Heart left ventricle (tissue), 16 donors: ENCODE results near the gene DDB1. TPM values are rescaled to one million over a fixed set of nuclear protein-coding genes. Genes with fewer than 3 reads are reported as not detected.
A peak's percentile ranks its signal among the peaks of the same experiment; 100 is the strongest.
"Not testable (repeated sequence)": the region's sequence is repeated elsewhere in the genome, so short reads cannot be mapped to it uniquely, and the experiment has no call there.

ENCODE experiments used
- ATAC-seq, 4 donors: fragments of 200-7000 bp; cut with Tn5 transposase; one replicate each; pipeline ENCODE4 v1.9.1; 2020 to 2022; ENCODE audit warnings: moderate library complexity in 4 of 4, mild to moderate bottlenecking in 3 of 4, moderate number of reproducible peaks in 1 of 4
- DNase-seq, 5 donors: peaks; one replicate each; pipeline ENCODE4 v3.0.0-alpha.2; 2020
- H3K27ac ChIP-seq, 12 donors: fragments of 200-600 bp; sonication (generic) in 4 of 12; one replicate each; pipeline versions ENCODE4 v1.5.0 to v1.8.0; 2016 to 2022; ENCODE audit warnings: mild to moderate bottlenecking in 2 of 12
- H3K27me3 ChIP-seq, 9 donors: fragments of 200-600 bp; sonication (generic) in 2 of 9; one replicate each; pipeline versions ENCODE4 v1.5.1 to v1.8.0; 2016 to 2022; ENCODE audit warnings: mild to moderate bottlenecking in 3 of 9
- H3K36me3 ChIP-seq, 9 donors: fragments of 200-600 bp; sonication (generic) in 2 of 9; one replicate each; pipeline versions ENCODE4 v1.5.0 to v1.8.0; 2018 to 2022; ENCODE audit warnings: mild to moderate bottlenecking in 2 of 9
- H3K4me1 ChIP-seq, 12 donors: fragments of 200-600 bp; sonication (generic) in 4 of 12; one replicate each; pipeline versions ENCODE4 v1.5.0 to v1.8.0; 2016 to 2022; ENCODE audit warnings: mild to moderate bottlenecking in 3 of 12
- H3K4me3 ChIP-seq, 12 donors: fragments of 200-600 bp; sonication (generic) in 4 of 12; one replicate each; pipeline versions ENCODE4 v1.5.0 to v1.8.0; 2017 to 2022; ENCODE audit warnings: mild to moderate bottlenecking in 9 of 12, moderate library complexity in 4 of 12
- H3K9me3 ChIP-seq, 12 donors: fragments of 200-600 bp; sonication (generic) in 4 of 12; one replicate each; pipeline versions ENCODE4 v1.5.0 to v1.8.0; 2016 to 2022; ENCODE audit warnings: mild to moderate bottlenecking in 1 of 12
- CTCF ChIP-seq, 12 donors: fragments of 200-600 bp; sonication (generic) in 4 of 12; IDR thresholded peaks; one replicate each; pipeline versions ENCODE4 v1.5.0 to v1.8.0; 2018 to 2022; ENCODE audit warnings: antibody characterized with exemption in 12 of 12, mild to moderate bottlenecking in 5 of 12
- POLR2A ChIP-seq, 2 donors: fragments of 450-650 bp; IDR thresholded peaks; one replicate each; pipeline ENCODE4 v1.6.1; 2017; ENCODE audit warnings: antibody characterized with exemption in 2 of 2, mild to moderate bottlenecking in 2 of 2, moderate library complexity in 2 of 2
- WGBS, 4 donors: extraction: QIAGEN DNeasy Blood & Tissue Kit in 2 of 4; methylation state at CpG; one replicate each; pipeline versions ENCODE4 v1.1.5 to v1.1.7; 2013 to 2018; 5-methylcytosine and 5-hydroxymethylcytosine counted together
- intact Hi-C, 10 donors: fragments of 100-400 bp; cut with DNase I; formaldehyde crosslinking; loops; one replicate each; pipeline versions ENCODE4 v1.11.1 to v1.14.2; 2022
- polyA plus RNA-seq, 2 donors: library from polyadenylated mRNA; stranded (reverse); fragments of 200-250 nt; gene quantifications; one replicate each; pipeline ENCODE4 v1.2.3, GENCODE V29; 2013
- total RNA-seq, 9 donors: library from RNA; depleted of rRNA in 2 of 9; stranded (reverse); fragments of >200 nt in 2 of 9; fragmentation: NEBNext Ultra II Directional in 3 of 9; extraction: Animal tissue kit (Norgen Biotek cat#: 25700) in 3 of 9; gene quantifications; one replicate each; pipeline versions ENCODE4 v1.1.0 to v1.2.4, GENCODE V29; 2016 to 2023
- donor health status: ischemic (EF 13 %, LVEDD 7.1; RV severe dilation, severe dysfunction).
- donor health status: healthy with polysubstance abuse.
- donor health status: DM: no; HTN: yes; CAD: no.
- donor health status: DM: no; HTN: no; CAD: no.
- donor health status: ischemic (EF 25% LVEDD 6.9; RV normal size, moderate dysfunction).
- donor health status: ischemic (EF 25% LVEDD 5.7; RV mildly dilated, moderate dysfunction).
- donor health status: healthy.
- donor health status: DM: yes; HTN: yes; CAD: no.
- donor health status: ischemic (EF 35%, LVEDD 5.7; RV mildly dilated, moderate dysfunction).
- donor health status: nonischemic (EF 11% LVEDD 7.7; RV severe dilation, severe dysfunction).
- donor health status: DM: yes; HTN: yes; CAD: no.
- donor health status: PGD.
- donor health status: ischemic (EF 29% LVEDD 5.4; RV normal size, mild dysfunction).
- donor health status: nonischemic (EF 23%, LVEDD 6.1; RV moderate dilation, normal function).

Gene DDB1
- total and polyA plus RNA-seq, 11 donors: 78.8 to 158 (median 130) TPM

GRCh38 chr11:61256710-61257482 lies 76.0 kb downstream of the DDB1 start:
- intact Hi-C loops: loop anchor here in 4 of 10 donors (5.0 to 10.0 kb wide), 2 partner anchors 125 to 128 kb away; no protein-coding TSS in a partner anchor
- Histone ChIP-seq H3K4me1 (no peaks in the 10 kb centered on the region), H3K27me3 (no peaks in the 10 kb centered on the region), H3K36me3 (no peaks in the 10 kb centered on the region), H3K27ac (no peak overlapping the region), H3K9me3 (no peaks in the 10 kb centered on the region), H3K4me3 (no peak overlapping the region)
- WGBS, 4 donors: 86 to 90% (median 88%) methylated on average over 18 of the region's 18 CpGs
- DNase-seq: no peak
- ATAC-seq: no peak
- TF ChIP-seq CTCF (IDR thresholded peaks at IDR 0.05): no peak
- no peak for TF ChIP-seq POLR2A (IDR thresholded peaks at IDR 0.05)

- peak; percentile 39 to 77 (median 57) for DNase-seq
- intact Hi-C loops: loop anchor here in 4 of 10 donors (5.0 to 10.0 kb wide), 2 partner anchors 128 to 130 kb away; no protein-coding TSS in a partner anchor
- no peak overlapping the region for H3K4me3 ChIP-seq
Measured at GRCh38 chr11:61254403-61255025, 78.4 kb downstream of the DDB1 start.

GRCh38 chr11:61252332-61252731 lies 80.6 kb downstream of the DDB1 start:
- H3K4me1 ChIP-seq, ATAC-seq, DNase-seq, H3K4me3 ChIP-seq, H3K9me3 ChIP-seq, H3K27ac ChIP-seq, H3K36me3 ChIP-seq, H3K27me3 ChIP-seq: not testable (repeated sequence)
- WGBS, 4 donors: 38 to 54% (median 44%) methylated on average over 1 of the region's 1 CpG
- intact Hi-C loops: loop anchor here in 3 of 10 donors (10.0 kb wide), 1 partner anchor 132 kb away; no protein-coding TSS in a partner anchor

More at GRCh38 chr11:61254403-61255025, 78.4 kb downstream of the DDB1 start:
- TF ChIP-seq POLR2A (IDR thresholded peaks at IDR 0.05) (no peak), CTCF (IDR thresholded peaks at IDR 0.05) (peak; percentile 66 to 84 (median 78))
- no peaks in the 10 kb centered on the region for H3K9me3 ChIP-seq
- no peaks in the 10 kb centered on the region for H3K27me3 ChIP-seq
- peaks cover 0 to 2% (median 0%) of the 10 kb centered on the region in 12 donors for H3K4me1 ChIP-seq
- ATAC-seq: peak in 3 of 4 donors; percentile 64 to 72 (median 70)
- WGBS, 4 donors: 49 to 55% (median 51%) methylated on average over 12 of the region's 12 CpGs
- no peaks in the 10 kb centered on the region for H3K36me3 ChIP-seq
- H3K27ac ChIP-seq: no peak overlapping the region

- ATAC-seq, H3K27ac ChIP-seq, H3K4me1 ChIP-seq, H3K9me3 ChIP-seq, H3K4me3 ChIP-seq, H3K27me3 ChIP-seq, H3K36me3 ChIP-seq: not testable (repeated sequence)
- intact Hi-C loops: loop anchor here in 3 of 10 donors (10.0 kb wide), 1 partner anchor 134 kb away; no protein-coding TSS in a partner anchor
- 55 to 65% (median 59%) methylated on average over 20 of the region's 20 CpGs for WGBS, 4 donors
- DNase-seq: peak in 1 of 5 donors; percentile 43
Measured at GRCh38 chr11:61250796-61251765, 81.8 kb downstream of the DDB1 start.

Other genes with a start within 250 kb of the DDB1 start
- 1 to 10 TPM in 2 of 9 donors, under 1 TPM in 6, not detected in 1; 0.12 to 6.0 (median 0.23) TPM for gene CD5, start 230.6 kb downstream of the DDB1 start, total RNA-seq
- under 1 TPM in 1 of 2 donors, not detected in 1; 0.10 TPM for gene CD5, start 230.6 kb downstream of the DDB1 start, polyA plus RNA-seq
- 10 to 100 TPM; 11.4 to 27.6 (median 17.1) TPM for gene VPS37C, start 171.7 kb downstream of the DDB1 start, total RNA-seq
- gene VPS37C, start 171.7 kb downstream of the DDB1 start, polyA plus RNA-seq: 10 to 100 TPM; 11.0 to 29.0 TPM
- gene PGA3, start 129.6 kb downstream of the DDB1 start, total RNA-seq: 1 to 10 TPM in 3 of 9 donors, under 1 TPM in 1, not detected in 5; 0.16 to 3.1 (median 1.4) TPM
- 1 to 10 TPM in 1 of 2 donors, under 1 TPM in 1; 0.21 to 2.7 TPM for gene PGA3, start 129.6 kb downstream of the DDB1 start, polyA plus RNA-seq
- 1 to 10 TPM in 3 of 9 donors, under 1 TPM in 3, not detected in 3; 0.21 to 5.9 (median 1.1) TPM for gene PGA4, start 110.8 kb downstream of the DDB1 start, total RNA-seq
- 1 to 10 TPM in 1 of 2 donors, under 1 TPM in 1; 0.43 to 1.2 TPM for gene PGA4, start 110.8 kb downstream of the DDB1 start, polyA plus RNA-seq
- 1 to 10 TPM in 1 of 9 donors, under 1 TPM in 4, not detected in 4; 0.14 to 2.2 (median 0.42) TPM for gene PGA5, start 91.9 kb downstream of the DDB1 start, total RNA-seq
- under 1 TPM; 0.04 to 0.27 TPM for gene PGA5, start 91.9 kb downstream of the DDB1 start, polyA plus RNA-seq
- 1 to 10 TPM in 3 of 9 donors, under 1 TPM in 5, not detected in 1; 0.17 to 1.7 (median 0.82) TPM for gene VWCE, start 37.8 kb downstream of the DDB1 start, total RNA-seq
- under 1 TPM; 0.30 to 0.38 TPM for gene VWCE, start 37.8 kb downstream of the DDB1 start, polyA plus RNA-seq
- 10 to 100 TPM in 8 of 9 donors, 1 to 10 TPM in 1; 10.0 to 31.2 (median 16.8) TPM for gene TKFC, start 123 bp upstream of the DDB1 start, total RNA-seq
- 10 to 100 TPM; 10.7 to 16.2 TPM for gene TKFC, start 123 bp upstream of the DDB1 start, polyA plus RNA-seq
- 10 to 100 TPM in 6 of 9 donors, 1 to 10 TPM in 3; 6.7 to 23.9 (median 11.9) TPM for gene CYB561A3, start 28.8 kb upstream of the DDB1 start, total RNA-seq
- gene CYB561A3, start 28.8 kb upstream of the DDB1 start, polyA plus RNA-seq: 10 to 100 TPM in 1 of 2 donors, 1 to 10 TPM in 1; 7.6 to 12.3 TPM
- 10 to 100 TPM; 15.7 to 27.0 (median 19.0) TPM for gene TMEM138, start 29.3 kb upstream of the DDB1 start, total RNA-seq
- 10 to 100 TPM; 19.5 to 29.3 TPM for gene TMEM138, start 29.3 kb upstream of the DDB1 start, polyA plus RNA-seq
- 1 to 10 TPM; 2.8 to 9.3 (median 4.8) TPM for gene TMEM216, start 59.5 kb upstream of the DDB1 start, total RNA-seq
- gene TMEM216, start 59.5 kb upstream of the DDB1 start, polyA plus RNA-seq: 1 to 10 TPM; 4.5 to 7.1 TPM
- gene CPSF7, start 96.9 kb upstream of the DDB1 start, total RNA-seq: 10 to 100 TPM; 27.3 to 52.4 (median 37.6) TPM
- 10 to 100 TPM; 24.3 to 32.4 TPM for gene CPSF7, start 96.9 kb upstream of the DDB1 start, polyA plus RNA-seq
- gene SDHAF2, start 97.0 kb upstream of the DDB1 start, total RNA-seq: 100 to 1,000 TPM in 1 of 9 donors, 10 to 100 TPM in 8; 25.7 to 124 (median 33.7) TPM
- 10 to 100 TPM; 45.0 to 46.5 TPM for gene SDHAF2, start 97.0 kb upstream of the DDB1 start, polyA plus RNA-seq
- gene LRRC10B, start 175.6 kb upstream of the DDB1 start, total RNA-seq: 1 to 10 TPM in 5 of 9 donors, under 1 TPM in 4; 0.15 to 4.2 (median 1.1) TPM
- 1 to 10 TPM in 1 of 2 donors, under 1 TPM in 1; 0.76 to 1.3 TPM for gene LRRC10B, start 175.6 kb upstream of the DDB1 start, polyA plus RNA-seq
- gene SYT7, start 248.0 kb upstream of the DDB1 start, total RNA-seq: 10 to 100 TPM; 12.4 to 22.7 (median 17.4) TPM
- gene SYT7, start 248.0 kb upstream of the DDB1 start, polyA plus RNA-seq: 10 to 100 TPM; 13.0 to 34.7 TPM